ENCODE data around the gene SKAP1.

GRCh38 chr17:48192321-48192731 is 237.7 kb downstream of the SKAP1 start:
- TF ChIP-seq EZH2 (IDR thresholded peaks at IDR 0.05) (no peak), CTCF (IDR thresholded peaks at IDR 0.05) (no peak)
